Hepatocyte (in vitro differentiated cells): Measurements from ENCODE around the gene MEAK7.

Experiments used
- EZH2 ChIP-seq: fragments of 200-600 bp; sonication (generic); IDR thresholded peaks from 2 replicates; pipeline ENCODE4 v1.6.1; 2016; ENCODE audit warnings: antibody characterized with exemption, mild to moderate bottlenecking, borderline replicate concordance
- TF ChIP-seq, protein P1 (sequence below): fragments of 200-600 bp; sonication (generic); IDR thresholded peaks from 2 replicates; pipeline ENCODE4 v1.5.1; 2016; ENCODE audit warnings: antibody characterized with exemption, mild to moderate bottlenecking; ENCODE audit not compliant: poor library complexity

GRCh38 chr16:84467709-84468108 lies 36.8 kb downstream of the MEAK7 start:
- TF ChIP-seq, protein P1, sequence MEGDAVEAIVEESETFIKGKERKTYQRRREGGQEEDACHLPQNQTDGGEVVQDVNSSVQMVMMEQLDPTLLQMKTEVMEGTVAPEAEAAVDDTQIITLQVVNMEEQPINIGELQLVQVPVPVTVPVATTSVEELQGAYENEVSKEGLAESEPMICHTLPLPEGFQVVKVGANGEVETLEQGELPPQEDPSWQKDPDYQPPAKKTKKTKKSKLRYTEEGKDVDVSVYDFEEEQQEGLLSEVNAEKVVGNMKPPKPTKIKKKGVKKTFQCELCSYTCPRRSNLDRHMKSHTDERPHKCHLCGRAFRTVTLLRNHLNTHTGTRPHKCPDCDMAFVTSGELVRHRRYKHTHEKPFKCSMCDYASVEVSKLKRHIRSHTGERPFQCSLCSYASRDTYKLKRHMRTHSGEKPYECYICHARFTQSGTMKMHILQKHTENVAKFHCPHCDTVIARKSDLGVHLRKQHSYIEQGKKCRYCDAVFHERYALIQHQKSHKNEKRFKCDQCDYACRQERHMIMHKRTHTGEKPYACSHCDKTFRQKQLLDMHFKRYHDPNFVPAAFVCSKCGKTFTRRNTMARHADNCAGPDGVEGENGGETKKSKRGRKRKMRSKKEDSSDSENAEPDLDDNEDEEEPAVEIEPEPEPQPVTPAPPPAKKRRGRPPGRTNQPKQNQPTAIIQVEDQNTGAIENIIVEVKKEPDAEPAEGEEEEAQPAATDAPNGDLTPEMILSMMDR = no peak
- TF ChIP-seq EZH2 = no peak
